ENCODE results near the gene HAGH.

HAGH gene

DNA sequence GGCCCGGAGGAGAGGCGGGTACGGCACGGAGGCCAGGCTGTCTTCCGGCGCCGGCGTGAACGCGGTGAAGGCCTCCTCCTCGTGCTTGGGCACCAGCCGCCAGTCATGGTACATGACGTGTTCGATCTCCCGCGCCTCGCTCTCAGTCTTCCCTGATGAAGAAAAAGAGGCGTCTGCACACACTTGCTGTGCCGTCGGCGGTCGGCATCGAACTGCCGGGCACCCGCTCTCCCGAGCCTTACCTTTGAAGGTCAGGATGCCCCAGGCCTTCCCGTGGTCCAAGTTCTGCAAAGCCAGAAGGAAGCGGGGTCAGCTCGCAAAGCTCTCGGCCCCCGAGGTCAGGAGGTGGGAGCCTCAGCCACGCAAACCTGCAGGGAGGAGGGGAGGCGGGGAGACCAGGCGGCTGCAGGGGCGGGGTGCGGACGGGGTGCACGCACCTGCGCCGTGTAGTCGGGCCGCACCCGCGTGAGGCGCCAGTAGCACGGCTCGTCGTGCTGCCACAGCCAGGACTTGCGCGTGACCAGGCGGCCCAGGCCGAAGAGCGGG, 54.2 kb downstream of the HAGH start, which contains the start of gene EME2:
Gene EME2, plus strand, starts transcription at position 449 of the 546 bp plus-strand sequence. CDS start 418 bp downstream, outside the sequence.
- peaks cover 11% of the 10 kb centered on the region for H3K36me3 Mint-ChIP-seq (ENCODE audit: low read depth)

GRCh38 chr16:1771864-1772361, 54.7 kb downstream of the HAGH start:
- Mint-ChIP-seq H3K4me1 (ENCODE audit: low read depth) (peaks cover 4% of the 10 kb centered on the region), H3K36me3 (ENCODE audit: low read depth) (peaks cover 13% of the 10 kb centered on the region), H3K27ac (peak overlapping the region; percentile 99), H3K4me3 (peak overlapping the region; percentile 100), H3K9me3 (no peaks in the 10 kb centered on the region), H3K27me3 (ENCODE audit: low read depth) (no peaks in the 10 kb centered on the region)

More for the DNA sequence above, 54.2 kb downstream of the HAGH start, which contains the start of gene EME2:
- Mint-ChIP-seq H3K4me1 (ENCODE audit: low read depth) (peaks cover 4% of the 10 kb centered on the region), H3K9me3 (no peaks in the 10 kb centered on the region), H3K27ac (peak within 1 kb of the TSS; percentile 99), H3K27me3 (ENCODE audit: low read depth) (no peaks in the 10 kb centered on the region), H3K4me3 (peak within 1 kb of the TSS; percentile 100)

GRCh38 chr16:1771188-1771863, 55.3 kb downstream of the HAGH start, which contains the start of gene NME3:
TSS of gene NME3 (minus strand) at chr16:1771543. CDS start at chr16:1771534, 9 bp downstream.
- peak within 1 kb of the TSS; percentile 99 for H3K27ac Mint-ChIP-seq
- no peaks in the 10 kb centered on the region for H3K27me3 Mint-ChIP-seq (ENCODE audit: low read depth)
- peak within 1 kb of the TSS; percentile 100 for H3K4me3 Mint-ChIP-seq
- H3K36me3 Mint-ChIP-seq (ENCODE audit: low read depth): peaks cover 13% of the 10 kb centered on the region
- peaks cover 4% of the 10 kb centered on the region for H3K4me1 Mint-ChIP-seq (ENCODE audit: low read depth)
- no peaks in the 10 kb centered on the region for H3K9me3 Mint-ChIP-seq

- peaks cover 13% of the 10 kb centered on the region for H3K36me3 Mint-ChIP-seq (ENCODE audit: low read depth)
- H3K4me3 Mint-ChIP-seq: peak overlapping the region; percentile 79
- no peaks in the 10 kb centered on the region for H3K9me3 Mint-ChIP-seq
- H3K27ac Mint-ChIP-seq: peak overlapping the region; percentile 63
- peaks cover 4% of the 10 kb centered on the region for H3K4me1 Mint-ChIP-seq (ENCODE audit: low read depth)
- H3K27me3 Mint-ChIP-seq (ENCODE audit: low read depth): no peaks in the 10 kb centered on the region
These were observed 56.1 kb downstream of the HAGH start for GRCh38 chr16:1770328-1771187.

GRCh38 chr16:1769402-1770300, 57.0 kb downstream of the HAGH start:
- H3K27me3 Mint-ChIP-seq (ENCODE audit: low read depth): no peaks in the 10 kb centered on the region
- peaks cover 13% of the 10 kb centered on the region for H3K36me3 Mint-ChIP-seq (ENCODE audit: low read depth)
- peaks cover 4% of the 10 kb centered on the region for H3K4me1 Mint-ChIP-seq (ENCODE audit: low read depth)
- H3K9me3 Mint-ChIP-seq: no peaks in the 10 kb centered on the region
- peak overlapping the region; percentile 79 for H3K4me3 Mint-ChIP-seq
- peak overlapping the region; percentile 55 for H3K27ac Mint-ChIP-seq

DNA sequence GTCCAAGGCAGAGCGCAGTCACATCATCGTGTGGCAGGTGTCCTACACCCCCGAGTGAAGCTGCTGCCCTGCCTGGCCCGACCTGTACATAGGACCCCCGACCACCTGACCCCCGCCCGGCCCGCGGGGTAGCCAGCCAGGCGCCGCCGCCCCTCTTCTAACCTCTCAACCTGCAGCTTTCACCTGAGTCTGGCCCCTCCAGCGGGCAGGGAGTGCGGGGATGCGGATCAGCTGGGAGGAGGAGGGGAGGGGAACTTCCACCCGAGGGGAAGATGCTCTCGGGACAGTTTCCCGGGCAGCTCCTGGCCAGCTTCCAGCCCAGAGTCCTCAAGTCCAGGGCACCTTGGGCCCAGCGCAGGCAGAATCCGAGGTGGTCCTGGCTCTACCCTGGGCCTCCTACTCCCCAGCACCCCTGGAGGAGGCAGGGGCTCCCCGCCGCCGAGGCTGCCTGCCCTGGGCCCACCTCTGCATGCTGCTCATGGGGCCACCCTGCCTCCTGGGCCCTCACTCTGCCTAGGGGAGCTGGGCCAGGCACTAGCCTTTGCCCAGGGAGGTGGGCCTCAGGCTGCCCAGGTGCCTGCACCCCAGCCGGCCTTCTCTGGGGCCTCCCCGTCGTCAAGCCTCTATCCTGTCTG, 57.7 kb downstream of the HAGH start:
- H3K36me3 Mint-ChIP-seq (ENCODE audit: low read depth): peaks cover 13% of the 10 kb centered on the region

DNA sequence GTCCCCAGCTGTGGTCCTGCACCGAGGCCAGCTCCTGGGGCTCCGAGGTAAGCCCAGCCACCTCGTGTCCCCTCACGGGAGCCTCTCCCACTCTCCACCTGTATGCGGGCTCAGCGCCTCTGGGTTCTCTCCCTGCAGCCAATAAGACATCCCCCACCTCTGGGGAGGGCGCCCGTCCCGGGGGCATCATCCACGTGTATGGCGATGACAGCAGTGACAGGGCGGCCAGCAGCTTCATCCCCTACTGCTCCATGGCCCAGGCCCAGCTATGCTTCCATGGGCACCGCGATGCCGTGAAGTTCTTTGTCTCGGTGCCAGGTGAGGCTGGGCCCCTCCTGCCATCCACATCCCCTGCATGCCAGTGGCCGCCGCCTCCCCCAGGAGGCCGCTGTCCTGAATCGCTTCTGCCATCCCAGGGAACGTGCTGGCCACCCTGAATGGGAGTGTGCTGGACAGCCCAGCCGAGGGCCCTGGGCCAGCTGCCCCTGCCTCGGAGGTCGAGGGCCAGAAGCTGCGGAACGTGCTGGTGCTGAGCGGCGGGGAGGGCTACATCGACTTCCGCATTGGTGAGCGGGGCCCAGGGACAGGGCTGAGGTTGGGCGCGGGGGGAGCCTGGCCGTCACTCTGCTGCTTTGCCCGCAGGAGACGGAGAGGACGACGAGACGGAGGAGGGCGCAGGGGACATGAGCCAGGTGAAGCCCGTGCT, 58.4 kb downstream of the HAGH start:
- Mint-ChIP-seq H3K9me3 (no peaks in the 10 kb centered on the region), H3K27me3 (ENCODE audit: low read depth) (no peaks in the 10 kb centered on the region), H3K27ac (no peak overlapping the region), H3K4me3 (no peak overlapping the region), H3K4me1 (ENCODE audit: low read depth) (peaks cover 4% of the 10 kb centered on the region), H3K36me3 (ENCODE audit: low read depth) (peaks cover 13% of the 10 kb centered on the region)

More for the DNA sequence above, 57.7 kb downstream of the HAGH start:
- no peaks in the 10 kb centered on the region for H3K27me3 Mint-ChIP-seq (ENCODE audit: low read depth)
- no peak overlapping the region for H3K4me3 Mint-ChIP-seq
- H3K27ac Mint-ChIP-seq: no peak overlapping the region
- peaks cover 4% of the 10 kb centered on the region for H3K4me1 Mint-ChIP-seq (ENCODE audit: low read depth)
- H3K9me3 Mint-ChIP-seq: no peaks in the 10 kb centered on the region

GRCh38 chr16:1767116-1767994, 59.3 kb downstream of the HAGH start:
- Mint-ChIP-seq H3K36me3 (ENCODE audit: low read depth) (peaks cover 11% of the 10 kb centered on the region), H3K27ac (no peak overlapping the region), H3K9me3 (no peaks in the 10 kb centered on the region), H3K27me3 (ENCODE audit: low read depth) (no peaks in the 10 kb centered on the region), H3K4me3 (no peak overlapping the region), H3K4me1 (ENCODE audit: low read depth) (peaks cover 3% of the 10 kb centered on the region)

- H3K27ac Mint-ChIP-seq: no peak overlapping the region
- H3K27me3 Mint-ChIP-seq (ENCODE audit: low read depth): no peaks in the 10 kb centered on the region
- peaks cover 5% of the 10 kb centered on the region for H3K36me3 Mint-ChIP-seq (ENCODE audit: low read depth)
- no peaks in the 10 kb centered on the region for H3K9me3 Mint-ChIP-seq
- no peak overlapping the region for H3K4me3 Mint-ChIP-seq
- H3K4me1 Mint-ChIP-seq (ENCODE audit: low read depth): no peaks in the 10 kb centered on the region
These were observed 59.9 kb downstream of the HAGH start for GRCh38 chr16:1766701-1767100.

- H3K27ac Mint-ChIP-seq: no peak overlapping the region
- no peaks in the 10 kb centered on the region for H3K9me3 Mint-ChIP-seq
- no peaks in the 10 kb centered on the region for H3K27me3 Mint-ChIP-seq (ENCODE audit: low read depth)
- H3K36me3 Mint-ChIP-seq (ENCODE audit: low read depth): peaks cover 9% of the 10 kb centered on the region
- no peaks in the 10 kb centered on the region for H3K4me1 Mint-ChIP-seq (ENCODE audit: low read depth)
- H3K4me3 Mint-ChIP-seq: no peak overlapping the region
These were observed 60.4 kb downstream of the HAGH start for GRCh38 chr16:1766231-1766630.

DNA sequence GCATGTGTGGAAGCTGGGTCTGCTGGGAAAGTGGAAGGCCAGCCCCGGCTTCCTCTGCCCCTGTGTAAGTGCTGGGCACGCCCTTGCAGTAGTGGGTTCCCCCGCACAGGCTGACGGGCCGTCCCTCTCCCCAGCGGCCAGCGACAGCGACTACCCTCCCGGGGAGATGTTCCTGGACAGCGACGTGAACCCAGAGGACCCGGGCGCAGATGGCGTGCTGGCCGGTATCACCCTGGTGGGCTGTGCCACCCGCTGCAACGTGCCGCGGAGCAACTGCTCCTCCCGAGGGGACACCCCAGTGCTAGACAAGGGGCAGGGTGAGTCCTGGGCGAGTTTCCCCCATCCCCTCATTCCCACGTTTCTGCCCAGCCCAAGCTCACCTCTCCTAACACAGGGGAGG, 60.8 kb downstream of the HAGH start:
- H3K9me3 Mint-ChIP-seq: no peaks in the 10 kb centered on the region
- H3K27me3 Mint-ChIP-seq (ENCODE audit: low read depth): no peaks in the 10 kb centered on the region
- no peak overlapping the region for H3K4me3 Mint-ChIP-seq
- peaks cover 11% of the 10 kb centered on the region for H3K36me3 Mint-ChIP-seq (ENCODE audit: low read depth)
- H3K27ac Mint-ChIP-seq: no peak overlapping the region
- no peaks in the 10 kb centered on the region for H3K4me1 Mint-ChIP-seq (ENCODE audit: low read depth)

GRCh38 chr16:1764971-1765370, 61.7 kb downstream of the HAGH start:
- H3K4me1 Mint-ChIP-seq (ENCODE audit: low read depth): no peaks in the 10 kb centered on the region
- H3K9me3 Mint-ChIP-seq: no peaks in the 10 kb centered on the region
- H3K27me3 Mint-ChIP-seq (ENCODE audit: low read depth): no peaks in the 10 kb centered on the region
- H3K4me3 Mint-ChIP-seq: no peak overlapping the region
- H3K27ac Mint-ChIP-seq: no peak overlapping the region
- peaks cover 9% of the 10 kb centered on the region for H3K36me3 Mint-ChIP-seq (ENCODE audit: low read depth)

Measured in T-helper 1 cell treated with Interleukin-12 subunit alpha and Interleukin-12 subunit beta and Interleukin-4 antibody, amounts not matched to agents 30 μg/mL and 1 μg/mL, for 36 hours (primary cell).